Mesendoderm (in vitro differentiated cells): ENCODE measurements around the gene FUT8.

Experiments used
- DNase-seq: peaks from one replicate; pipeline ENCODE4 v3.0.0; 2013
- H2AK5ac ChIP-seq: 2 replicates; pipeline ENCODE4 v1.6.1; 2013; ENCODE audit warnings: low read length, inconsistent platforms
- H2BK120ac ChIP-seq: 2 replicates; pipeline ENCODE4 v1.6.1; 2013; ENCODE audit warnings: low read depth, mild to moderate bottlenecking, low read length, moderate library complexity, mixed read lengths
- H2BK15ac ChIP-seq: replicated peaks from 2 replicates; pipeline ENCODE4 v1.6.1; 2013; ENCODE audit warnings: low read depth, mild to moderate bottlenecking, moderate library complexity
- H2BK5ac ChIP-seq: 2 replicates; pipeline ENCODE4 v1.6.1; 2013; ENCODE audit warnings: low read length, inconsistent platforms
- H3K18ac ChIP-seq: 2 replicates; pipeline ENCODE4 v1.6.1; 2013; ENCODE audit warnings: mild to moderate bottlenecking, low read length, mixed read lengths
- H3K23ac ChIP-seq: one replicate; pipeline ENCODE4 v1.6.1; 2013; ENCODE audit warnings: low read length
- H3K27ac ChIP-seq: 2 replicates; pipeline ENCODE4 v1.5.1; 2013; ENCODE audit warnings: low read depth, mild to moderate bottlenecking, inconsistent platforms, low read length, moderate library complexity
- H3K27me3 ChIP-seq: 2 replicates; pipeline ENCODE4 v1.6.1; 2013; ENCODE audit warnings: low read length, control low read depth, mild to moderate bottlenecking, inconsistent platforms; ENCODE audit not compliant: insufficient read depth, poor library complexity
- H3K36me3 ChIP-seq: 2 replicates; pipeline ENCODE4 v1.6.1; 2013; ENCODE audit warnings: low read length, inconsistent platforms; ENCODE audit not compliant: control insufficient read depth, insufficient read depth
- H3K4ac ChIP-seq: one replicate; pipeline ENCODE4 v1.6.1; 2013; ENCODE audit warnings: low read depth, mild to moderate bottlenecking, low read length, moderate library complexity
- H3K4me1 ChIP-seq: 2 replicates; pipeline ENCODE4 v1.6.1; 2013; ENCODE audit warnings: low read depth, low read length, inconsistent platforms; ENCODE audit not compliant: control insufficient read depth
- H3K4me2 ChIP-seq: 2 replicates; pipeline ENCODE4 v1.6.1; 2013; ENCODE audit warnings: low read length
- H3K4me3 ChIP-seq: 2 replicates; pipeline ENCODE4 v1.5.1; 2013; ENCODE audit warnings: mild to moderate bottlenecking, low read length
- H3K56ac ChIP-seq: one replicate; pipeline ENCODE4 v1.6.1; 2013; ENCODE audit warnings: low read length
- H3K79me1 ChIP-seq: 2 replicates; pipeline ENCODE4 v1.6.1; 2013; ENCODE audit warnings: low read length, inconsistent platforms
- H3K79me2 ChIP-seq: 2 replicates; pipeline ENCODE4 v1.6.1; 2013; ENCODE audit warnings: mild to moderate bottlenecking, low read length; ENCODE audit not compliant: control insufficient read depth, insufficient read depth
- H3K9ac ChIP-seq: 2 replicates; pipeline ENCODE4 v1.6.1; 2013; ENCODE audit warnings: low read length, inconsistent platforms
- H4K5ac ChIP-seq: one replicate; pipeline ENCODE4 v1.6.1; 2013; ENCODE audit warnings: low read length
- H4K8ac ChIP-seq: one replicate; pipeline ENCODE4 v1.6.1; 2013; ENCODE audit warnings: low read depth, mild to moderate bottlenecking, control low read depth, low read length, moderate library complexity
- WGBS: extraction: QIAGEN DNeasy Blood & Tissue Kit; methylation state at CpG from one replicate; pipeline ENCODE4 v1.1.7; 2013; ENCODE audit warnings: low lambda C conversion rate, missing lambda C conversion rate; ENCODE audit not compliant: insufficient coverage; ENCODE audit errors: extremely low coverage; 5-methylcytosine and 5-hydroxymethylcytosine counted together

Gene FUT8

DNA sequence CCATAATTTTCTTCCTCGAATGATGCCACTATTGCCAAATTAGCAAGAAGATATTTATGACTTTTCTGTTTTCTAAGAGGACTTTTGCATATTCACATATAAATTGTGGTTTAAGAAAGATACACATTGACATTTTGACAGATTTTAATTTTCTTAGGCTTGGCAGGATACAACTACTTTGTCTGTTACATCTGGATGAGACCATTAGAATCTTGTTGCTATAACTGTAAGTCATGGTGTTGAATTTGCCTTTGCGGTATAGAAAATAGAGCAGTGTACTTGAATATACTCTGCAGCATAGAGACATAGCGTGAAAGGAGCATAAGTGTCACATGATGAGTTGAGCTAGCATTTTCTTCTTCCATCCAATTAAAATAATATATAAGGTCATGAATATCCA is 169.3 kb downstream of the FUT8 start:
- H3K27ac ChIP-seq = no peak overlapping the region
- H3K4ac ChIP-seq = no peak overlapping the region
- H3K23ac ChIP-seq = no peak overlapping the region
- H4K5ac ChIP-seq = no peak overlapping the region
- no peak overlapping the region for H2AK5ac ChIP-seq
- no CpG with 5 or more reads among the region's 3 CpGs for WGBS
- no peak overlapping the region for H3K4me3 ChIP-seq
- H2BK15ac ChIP-seq = no peak overlapping the region
- H3K27me3 ChIP-seq = no peaks in the 10 kb centered on the region
- no peak overlapping the region for H3K4me2 ChIP-seq
- no peak overlapping the region for H4K8ac ChIP-seq
- H3K79me1 ChIP-seq = no peaks in the 10 kb centered on the region
- no peak overlapping the region for H3K56ac ChIP-seq
- no peak for DNase-seq
- no peaks in the 10 kb centered on the region for H3K79me2 ChIP-seq
- H3K36me3 ChIP-seq = no peaks in the 10 kb centered on the region
- H2BK5ac ChIP-seq = no peak overlapping the region
- no peak overlapping the region for H3K18ac ChIP-seq
- H3K4me1 ChIP-seq = no peaks in the 10 kb centered on the region
- H3K9ac ChIP-seq = no peak overlapping the region
- no peak overlapping the region for H2BK120ac ChIP-seq

DNA sequence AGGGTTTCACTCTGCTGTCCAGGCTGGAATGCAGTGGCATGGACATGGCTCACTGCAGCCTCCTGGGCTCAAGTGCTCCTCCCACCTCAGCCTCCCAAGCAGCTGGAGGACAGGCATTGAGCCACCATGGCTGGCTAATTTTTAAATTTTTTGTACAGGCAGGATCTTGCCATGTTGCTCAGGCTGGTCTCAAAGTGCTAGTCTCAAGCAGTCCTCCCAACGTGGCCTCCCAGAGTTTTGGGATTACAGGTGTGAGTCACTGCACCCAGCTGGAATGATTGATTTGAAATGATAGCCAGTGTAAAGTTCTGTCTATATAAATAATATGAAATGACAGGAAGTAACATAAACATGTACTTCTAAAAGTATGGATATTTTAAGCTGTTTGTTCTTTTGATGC is 172.7 kb downstream of the FUT8 start:
- Histone ChIP-seq H3K27me3 (no peaks in the 10 kb centered on the region), H3K18ac (no peak overlapping the region)
- WGBS = no CpG with 5 or more reads among the region's 1 CpG

DNA sequence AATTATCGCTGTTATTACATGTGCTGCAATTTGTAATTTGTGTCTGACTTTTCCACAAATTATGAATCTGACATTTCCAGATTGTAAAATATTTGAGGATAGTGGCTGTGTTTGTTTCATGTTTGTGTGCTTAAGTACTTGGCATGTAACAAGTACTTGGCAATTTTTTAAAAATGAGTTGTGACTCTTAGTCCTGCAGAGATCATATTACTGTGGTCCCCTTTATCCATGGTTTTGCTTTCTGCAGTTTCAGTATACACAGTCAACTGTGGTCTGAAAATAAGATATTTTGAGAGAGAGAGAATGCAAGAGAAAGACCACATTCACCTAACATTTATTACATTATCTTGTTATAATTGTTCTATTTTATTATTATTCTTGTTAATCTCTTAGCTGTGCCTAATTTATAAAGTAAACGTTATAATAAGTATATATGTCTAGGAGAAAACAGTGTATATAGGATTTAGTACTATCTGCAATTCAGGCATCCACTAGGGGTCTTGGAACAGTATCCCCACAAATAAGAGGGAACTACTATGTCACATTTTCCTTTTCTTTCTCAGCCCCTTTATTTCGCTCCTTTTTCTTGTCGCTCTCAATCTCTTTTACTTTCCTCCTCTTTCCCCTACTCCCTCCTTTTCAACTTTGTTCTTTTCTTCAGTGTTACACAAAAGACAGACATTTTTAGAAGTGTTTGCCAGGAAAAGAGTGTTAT is 176.1 kb downstream of the FUT8 start:
- no peak overlapping the region for H3K4me3 ChIP-seq
- no peak for DNase-seq
- 100% methylated on average over 2 of the region's 4 CpGs for WGBS

More for the DNA sequence above, 172.7 kb downstream of the FUT8 start:
- H2BK15ac ChIP-seq = no peak overlapping the region
- no peak overlapping the region for H3K23ac ChIP-seq
- no peaks in the 10 kb centered on the region for H3K79me1 ChIP-seq
- H4K8ac ChIP-seq = no peak overlapping the region
- no peak overlapping the region for H3K4me3 ChIP-seq
- no peak overlapping the region for H3K27ac ChIP-seq
- no peak overlapping the region for H2AK5ac ChIP-seq
- no peak overlapping the region for H3K4me2 ChIP-seq
- no peaks in the 10 kb centered on the region for H3K4me1 ChIP-seq
- no peak overlapping the region for H4K5ac ChIP-seq
- H3K36me3 ChIP-seq = no peaks in the 10 kb centered on the region
- no peak overlapping the region for H2BK5ac ChIP-seq
- H3K79me2 ChIP-seq = no peaks in the 10 kb centered on the region
- no peak overlapping the region for H2BK120ac ChIP-seq
- H3K56ac ChIP-seq = no peak overlapping the region
- H3K4ac ChIP-seq = no peak overlapping the region
- H3K9ac ChIP-seq = no peak overlapping the region
- no peak for DNase-seq

DNA sequence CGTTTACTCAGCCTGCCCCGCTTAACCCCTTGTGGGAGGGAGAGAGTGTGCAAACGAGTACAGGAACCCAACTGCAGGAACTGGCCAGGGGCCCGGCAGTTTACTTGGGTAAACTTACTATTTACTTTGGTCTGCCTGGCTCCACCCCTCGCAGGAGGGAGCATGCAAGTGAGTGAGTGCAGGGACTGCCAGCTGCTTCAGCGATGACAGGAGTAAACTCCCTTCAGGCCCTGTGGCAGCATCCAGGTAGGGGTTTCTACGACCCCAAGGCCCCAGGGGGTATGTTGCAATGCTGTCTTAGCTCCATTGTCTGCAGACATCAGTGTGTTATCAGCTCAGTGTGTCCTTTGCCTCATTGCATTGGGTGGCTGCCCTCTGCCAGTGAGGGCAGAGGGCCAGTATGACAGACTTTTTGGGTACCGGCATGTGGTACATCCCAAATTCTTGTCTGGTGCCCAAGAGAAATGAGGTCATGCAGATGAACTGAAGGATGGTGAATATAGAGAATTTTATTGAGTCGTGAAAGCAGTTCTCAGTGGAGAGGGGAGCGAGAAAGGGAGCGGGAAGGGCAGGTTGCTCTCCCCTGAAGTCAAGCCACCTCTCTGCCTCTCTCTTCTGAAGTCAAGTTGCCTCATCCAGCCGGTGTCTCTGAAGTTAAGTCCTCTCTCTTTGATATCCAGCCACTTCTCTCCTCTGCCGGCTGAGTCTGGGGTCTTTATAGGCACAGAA is 181.8 kb downstream of the FUT8 start:
- no peak overlapping the region for H3K23ac ChIP-seq
- no peak overlapping the region for H3K4ac ChIP-seq
- no peaks in the 10 kb centered on the region for H3K79me1 ChIP-seq
- H3K36me3 ChIP-seq = no peaks in the 10 kb centered on the region
- H2BK15ac ChIP-seq = no peak overlapping the region
- no peaks in the 10 kb centered on the region for H3K4me1 ChIP-seq
- H3K18ac ChIP-seq = no peak overlapping the region
- no peak overlapping the region for H3K4me2 ChIP-seq
- H2BK5ac ChIP-seq = no peak overlapping the region
- no peak overlapping the region for H3K9ac ChIP-seq
- H4K8ac ChIP-seq = no peak overlapping the region
- no peak overlapping the region for H3K27ac ChIP-seq
- no peak overlapping the region for H3K4me3 ChIP-seq
- H2AK5ac ChIP-seq = no peak overlapping the region
- WGBS = no CpG with 5 or more reads among the region's 13 CpGs
- DNase-seq = peak; percentile 68
- no peak overlapping the region for H4K5ac ChIP-seq
- no peaks in the 10 kb centered on the region for H3K79me2 ChIP-seq
- no peak overlapping the region for H2BK120ac ChIP-seq
- no peak overlapping the region for H3K56ac ChIP-seq
- H3K27me3 ChIP-seq = no peaks in the 10 kb centered on the region

More for the DNA sequence above, 176.1 kb downstream of the FUT8 start:
- no peak overlapping the region for H3K9ac ChIP-seq
- no peak overlapping the region for H3K18ac ChIP-seq
- H3K56ac ChIP-seq = no peak overlapping the region
- H3K79me1 ChIP-seq = no peaks in the 10 kb centered on the region
- H3K4me1 ChIP-seq = no peaks in the 10 kb centered on the region
- H3K27ac ChIP-seq = no peak overlapping the region
- H4K5ac ChIP-seq = no peak overlapping the region
- H2AK5ac ChIP-seq = no peak overlapping the region
- no peak overlapping the region for H2BK120ac ChIP-seq
- no peak overlapping the region for H2BK15ac ChIP-seq
- no peaks in the 10 kb centered on the region for H3K79me2 ChIP-seq
- no peak overlapping the region for H4K8ac ChIP-seq
- H3K27me3 ChIP-seq = no peaks in the 10 kb centered on the region
- H3K23ac ChIP-seq = no peak overlapping the region
- H3K4ac ChIP-seq = no peak overlapping the region
- no peak overlapping the region for H3K4me2 ChIP-seq
- no peaks in the 10 kb centered on the region for H3K36me3 ChIP-seq
- no peak overlapping the region for H2BK5ac ChIP-seq

DNA sequence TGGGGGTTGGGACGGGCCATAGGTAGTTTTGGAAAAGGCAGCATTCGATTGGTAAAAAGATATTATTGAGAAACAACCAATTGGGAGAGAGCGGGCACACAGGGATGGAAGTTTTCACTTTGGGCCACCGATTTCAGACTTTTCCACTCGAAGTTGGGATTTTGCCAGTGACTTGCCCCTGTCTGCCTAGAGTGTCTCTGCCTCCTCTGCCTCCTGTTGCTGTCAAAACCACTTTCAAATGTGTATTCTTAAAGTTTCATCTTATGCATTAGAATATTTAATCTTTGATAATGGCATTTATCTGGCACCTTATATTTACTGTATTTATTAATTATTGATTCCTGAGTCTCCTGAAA is 182.3 kb downstream of the FUT8 start:
- no peak for DNase-seq
- Histone ChIP-seq H3K36me3 (no peaks in the 10 kb centered on the region), H3K27me3 (no peaks in the 10 kb centered on the region), H3K4me1 (no peaks in the 10 kb centered on the region), H2BK5ac (no peak overlapping the region), H3K18ac (no peak overlapping the region), H3K27ac (no peak overlapping the region), H2BK120ac (no peak overlapping the region), H2AK5ac (no peak overlapping the region), H3K79me1 (no peaks in the 10 kb centered on the region), H4K5ac (no peak overlapping the region), H3K9ac (no peak overlapping the region), H3K56ac (no peak overlapping the region), H3K23ac (no peak overlapping the region), H3K4ac (no peak overlapping the region), H3K79me2 (no peaks in the 10 kb centered on the region), H3K4me2 (no peak overlapping the region), H4K8ac (no peak overlapping the region), H2BK15ac (no peak overlapping the region), H3K4me3 (no peak overlapping the region)
- no CpG with 5 or more reads among the region's 5 CpGs for WGBS
